22Rv1 (cell line): Measurements from ENCODE around the gene MYL12A.
"Not testable (repeated sequence)": the region's sequence is repeated elsewhere in the genome, so short reads cannot be mapped to it uniquely, and the experiment has no call there.

ENCODE experiments used
- H3K27ac ChIP-seq: fragments of 450-650 bp; 2 replicates; pipeline ENCODE4 v1.5.1; 2017
- ZFX ChIP-seq: fragments of 450-650 bp; IDR thresholded peaks from 2 replicates; pipeline ENCODE4 v1.6.1; 2017; ENCODE audit warnings: antibody characterized with exemption, borderline replicate concordance
- TF ChIP-seq, protein P1 (sequence below): fragments of 450-650 bp; IDR thresholded peaks from 2 replicates; pipeline ENCODE4 v1.5.1; 2017; ENCODE audit warnings: mild to moderate bottlenecking

The MYL12A gene

GRCh38 chr18:3247240-3248061, at the start of gene MYL12A:
TSS of gene MYL12A (plus strand) at chr18:3247801. CDS start at chr18:3253248, 5,447 bp downstream.
- no peak for TF ChIP-seq ZFX
- TF ChIP-seq, protein P1, sequence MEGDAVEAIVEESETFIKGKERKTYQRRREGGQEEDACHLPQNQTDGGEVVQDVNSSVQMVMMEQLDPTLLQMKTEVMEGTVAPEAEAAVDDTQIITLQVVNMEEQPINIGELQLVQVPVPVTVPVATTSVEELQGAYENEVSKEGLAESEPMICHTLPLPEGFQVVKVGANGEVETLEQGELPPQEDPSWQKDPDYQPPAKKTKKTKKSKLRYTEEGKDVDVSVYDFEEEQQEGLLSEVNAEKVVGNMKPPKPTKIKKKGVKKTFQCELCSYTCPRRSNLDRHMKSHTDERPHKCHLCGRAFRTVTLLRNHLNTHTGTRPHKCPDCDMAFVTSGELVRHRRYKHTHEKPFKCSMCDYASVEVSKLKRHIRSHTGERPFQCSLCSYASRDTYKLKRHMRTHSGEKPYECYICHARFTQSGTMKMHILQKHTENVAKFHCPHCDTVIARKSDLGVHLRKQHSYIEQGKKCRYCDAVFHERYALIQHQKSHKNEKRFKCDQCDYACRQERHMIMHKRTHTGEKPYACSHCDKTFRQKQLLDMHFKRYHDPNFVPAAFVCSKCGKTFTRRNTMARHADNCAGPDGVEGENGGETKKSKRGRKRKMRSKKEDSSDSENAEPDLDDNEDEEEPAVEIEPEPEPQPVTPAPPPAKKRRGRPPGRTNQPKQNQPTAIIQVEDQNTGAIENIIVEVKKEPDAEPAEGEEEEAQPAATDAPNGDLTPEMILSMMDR: no peak
- peak within 1 kb of the TSS; percentile 89 for H3K27ac ChIP-seq

- not testable (repeated sequence) for H3K27ac ChIP-seq
These were observed 49.2 kb upstream of the MYL12A start for GRCh38 chr18:3198260-3198860.

- no peak for TF ChIP-seq ZFX
- TF ChIP-seq, protein P1: no peak
- no peak overlapping the region for H3K27ac ChIP-seq
These were observed 47.5 kb upstream of the MYL12A start for GRCh38 chr18:3199942-3200645.

DNA sequence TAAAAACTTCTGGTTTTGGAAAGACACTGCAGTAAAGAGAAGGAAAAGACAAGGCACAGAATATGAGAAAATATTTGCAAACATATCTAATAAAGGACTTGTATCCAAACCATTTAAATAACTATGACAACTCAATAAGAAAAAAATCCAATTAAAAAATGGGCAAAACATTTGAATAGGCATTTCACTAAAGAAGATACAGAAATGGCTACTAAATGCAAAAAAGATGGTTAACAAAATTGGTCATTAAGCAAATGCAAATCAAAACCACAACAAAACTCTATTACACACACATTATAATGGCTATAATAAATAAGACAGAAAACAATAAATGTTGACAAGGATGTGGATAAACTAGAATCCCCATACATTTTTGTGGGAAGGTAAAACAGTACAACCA, 42.4 kb upstream of the MYL12A start:
- H3K27ac ChIP-seq: no peak overlapping the region
- TF ChIP-seq, protein P1: no peak
- TF ChIP-seq ZFX: no peak

- TF ChIP-seq, protein P1: no peak
- TF ChIP-seq ZFX: no peak
- no peak overlapping the region for H3K27ac ChIP-seq
These were observed 40.0 kb upstream of the MYL12A start for GRCh38 chr18:3207565-3207964.

GRCh38 chr18:3209859-3210569, 37.6 kb upstream of the MYL12A start:
- no peak for TF ChIP-seq ZFX
- TF ChIP-seq, protein P1: no peak
- H3K27ac ChIP-seq: no peak overlapping the region

- no peak for TF ChIP-seq ZFX
- TF ChIP-seq, protein P1: no peak
- no peak overlapping the region for H3K27ac ChIP-seq
These were observed 36.2 kb upstream of the MYL12A start for GRCh38 chr18:3211236-3211992.
